Endothelial cell (in vitro differentiated cells): ENCODE results near the gene DOCK11. TPM values are rescaled to one million over a fixed set of nuclear protein-coding genes. Genes with fewer than 3 reads are reported as not detected.
A peak's percentile ranks its signal among the peaks of the same experiment; 100 is the strongest.

Source experiments
- DNase-seq: peaks from one replicate; pipeline ENCODE4 v3.0.0; 2021; ENCODE audit warnings: low spot score
- H3K27ac Mint-ChIP-seq: one replicate; pipeline ENCODE4 v1.8.0; 2021; ENCODE audit warnings: mixed read lengths, inconsistent platforms; ENCODE audit not compliant: unreplicated experiment
- H3K27me3 Mint-ChIP-seq: one replicate; pipeline ENCODE4 v1.8.0; 2021; ENCODE audit warnings: mild to moderate bottlenecking, moderate library complexity, mixed read lengths, inconsistent platforms; ENCODE audit not compliant: unreplicated experiment
- H3K36me3 Mint-ChIP-seq: one replicate; pipeline ENCODE4 v1.8.0; 2021; ENCODE audit warnings: mild to moderate bottlenecking, low read depth, mixed read lengths, inconsistent platforms; ENCODE audit not compliant: unreplicated experiment
- H3K4me1 Mint-ChIP-seq: one replicate; pipeline ENCODE4 v1.8.0; 2021; ENCODE audit warnings: mild to moderate bottlenecking, mixed read lengths, inconsistent platforms; ENCODE audit not compliant: unreplicated experiment
- H3K4me3 Mint-ChIP-seq: one replicate; pipeline ENCODE4 v1.8.0; 2021; ENCODE audit warnings: mild to moderate bottlenecking, mixed read lengths, inconsistent platforms; ENCODE audit not compliant: unreplicated experiment
- H3K9me3 Mint-ChIP-seq: one replicate; pipeline ENCODE4 v1.8.0; 2021; ENCODE audit warnings: mixed read lengths, inconsistent platforms; ENCODE audit not compliant: unreplicated experiment
- CTCF ChIP-seq: fragments of 200-600 bp; sonication (generic); IDR thresholded peaks from one replicate; pipeline ENCODE4 v1.5.0; 2021; ENCODE audit warnings: antibody characterized with exemption; ENCODE audit not compliant: unreplicated experiment
- long read RNA-seq: library from polyadenylated mRNA; unstranded; transcript quantifications from one replicate; pipeline ENCODE4 v2.0.0, GENCODE V29; 2020; ENCODE audit not compliant: unreplicated experiment
- total RNA-seq: library from RNA; stranded (reverse); fragmentation: NEBNext Ultra II Directional; extraction: Animal tissue kit (Norgen Biotek cat#: 25700); gene quantifications from one replicate; pipeline ENCODE4 v1.2.1, GENCODE V29; 2021; ENCODE audit not compliant: unreplicated experiment

DOCK11 gene
- total RNA-seq, result 10.9 TPM
- long read RNA-seq, result 0 reads

GRCh38 chrX:118495061-118495921 lies at the start of gene DOCK11:
Gene DOCK11 (plus strand): TSS chrX:118495815. CDS start chrX:118495972, 157 bp downstream.
- Mint-ChIP-seq H3K9me3 (no peaks in the 10 kb centered on the region), H3K4me3 (peak within 1 kb of the TSS; percentile 89), H3K27ac (no peak within 1 kb of the TSS), H3K27me3 (peaks cover 5% of the 10 kb centered on the region), H3K36me3 (no peaks in the 10 kb centered on the region), H3K4me1 (peaks cover 4% of the 10 kb centered on the region)
- TF ChIP-seq CTCF, result no peak
- DNase-seq, result peak; percentile 39

GRCh38 chrX:118448273-118448783 lies 47.3 kb upstream of the DOCK11 start:
- no peak for TF ChIP-seq CTCF
- Mint-ChIP-seq H3K36me3 (peaks cover 2% of the 10 kb centered on the region), H3K27ac (no peak overlapping the region), H3K4me3 (no peak overlapping the region), H3K27me3 (no peaks in the 10 kb centered on the region), H3K4me1 (no peaks in the 10 kb centered on the region), H3K9me3 (no peaks in the 10 kb centered on the region)
- DNase-seq, result no peak

- H3K27ac Mint-ChIP-seq, result no peak overlapping the region
- H3K9me3 Mint-ChIP-seq, result no peaks in the 10 kb centered on the region
- DNase-seq, result no peak
- H3K27me3 Mint-ChIP-seq, result no peaks in the 10 kb centered on the region
- no peaks in the 10 kb centered on the region for H3K4me1 Mint-ChIP-seq
- H3K4me3 Mint-ChIP-seq, result no peak overlapping the region
- H3K36me3 Mint-ChIP-seq, result no peaks in the 10 kb centered on the region
- no peak for TF ChIP-seq CTCF
Measured at GRCh38 chrX:118455013-118455412, 40.6 kb upstream of the DOCK11 start.

- Mint-ChIP-seq H3K36me3 (no peaks in the 10 kb centered on the region), H3K27ac (no peak overlapping the region), H3K4me1 (peaks cover 3% of the 10 kb centered on the region), H3K4me3 (no peak overlapping the region), H3K27me3 (no peaks in the 10 kb centered on the region), H3K9me3 (no peaks in the 10 kb centered on the region)
- peak; percentile 17 for TF ChIP-seq CTCF
- DNase-seq, result peak; percentile 4
Measured at GRCh38 chrX:118459494-118459893, 36.1 kb upstream of the DOCK11 start.

GRCh38 chrX:118464501-118464900 lies 31.1 kb upstream of the DOCK11 start:
- no peak overlapping the region for H3K27ac Mint-ChIP-seq
- peaks cover 5% of the 10 kb centered on the region for H3K4me1 Mint-ChIP-seq
- no peak for DNase-seq
- H3K36me3 Mint-ChIP-seq, result no peaks in the 10 kb centered on the region
- no peaks in the 10 kb centered on the region for H3K9me3 Mint-ChIP-seq
- no peak overlapping the region for H3K4me3 Mint-ChIP-seq
- H3K27me3 Mint-ChIP-seq, result no peaks in the 10 kb centered on the region
- TF ChIP-seq CTCF, result no peak
